ENCODE results near the gene PHF1.

PHF1 gene

DNA sequence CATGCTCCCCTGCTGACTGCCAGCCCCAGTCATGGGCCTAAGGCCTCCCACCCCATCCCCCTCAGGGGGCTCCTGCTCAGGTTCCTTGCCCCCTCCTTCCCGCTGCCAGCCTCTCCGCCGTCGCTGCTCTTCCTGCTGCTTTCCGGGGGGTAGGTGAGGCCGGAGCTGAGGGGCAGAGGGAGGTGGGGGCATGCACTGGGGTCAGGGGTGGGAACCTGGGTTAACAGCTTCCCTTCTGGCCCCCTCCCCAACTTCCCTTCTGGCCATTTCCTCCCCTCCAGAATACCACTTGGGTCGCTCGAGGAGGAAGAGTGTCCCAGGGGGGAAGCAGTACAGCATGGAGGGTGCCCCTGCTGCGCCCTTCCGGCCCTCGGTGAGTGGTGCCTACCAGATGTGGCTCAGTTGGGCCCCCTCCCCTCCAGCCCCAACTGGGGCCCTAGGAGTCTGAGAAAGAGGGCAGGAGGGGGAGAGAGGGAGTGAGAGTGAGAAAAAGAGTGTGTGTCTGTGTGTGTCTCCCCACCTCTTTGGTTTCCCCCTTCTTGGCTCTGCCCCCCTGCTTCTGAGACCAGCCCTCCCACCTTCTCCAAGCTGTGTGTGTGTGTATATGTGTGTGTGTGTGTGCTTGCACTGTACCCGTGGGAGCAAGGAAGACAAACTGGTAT lies 21.2 kb downstream of the PHF1 start:
- DNase-seq (ENCODE audit: low read depth in 1 of 2, low spot score in 1 of 2): peak in 1 of 2 experiments; percentile 39
- peak overlapping the region; percentile 34 for H3K27ac ChIP-seq (replicated peaks)
- no peak overlapping the region for H3K4me3 ChIP-seq (replicated peaks; ENCODE audit: insufficient read depth, low read length)
- no peak for TF ChIP-seq GABPA (IDR thresholded peaks at IDR 0.05; ENCODE audit: low read depth)
- no peak for TF ChIP-seq SPI1 (IDR thresholded peaks at IDR 0.05; ENCODE audit: borderline replicate concordance, low read depth)
- TF ChIP-seq, protein P1, sequence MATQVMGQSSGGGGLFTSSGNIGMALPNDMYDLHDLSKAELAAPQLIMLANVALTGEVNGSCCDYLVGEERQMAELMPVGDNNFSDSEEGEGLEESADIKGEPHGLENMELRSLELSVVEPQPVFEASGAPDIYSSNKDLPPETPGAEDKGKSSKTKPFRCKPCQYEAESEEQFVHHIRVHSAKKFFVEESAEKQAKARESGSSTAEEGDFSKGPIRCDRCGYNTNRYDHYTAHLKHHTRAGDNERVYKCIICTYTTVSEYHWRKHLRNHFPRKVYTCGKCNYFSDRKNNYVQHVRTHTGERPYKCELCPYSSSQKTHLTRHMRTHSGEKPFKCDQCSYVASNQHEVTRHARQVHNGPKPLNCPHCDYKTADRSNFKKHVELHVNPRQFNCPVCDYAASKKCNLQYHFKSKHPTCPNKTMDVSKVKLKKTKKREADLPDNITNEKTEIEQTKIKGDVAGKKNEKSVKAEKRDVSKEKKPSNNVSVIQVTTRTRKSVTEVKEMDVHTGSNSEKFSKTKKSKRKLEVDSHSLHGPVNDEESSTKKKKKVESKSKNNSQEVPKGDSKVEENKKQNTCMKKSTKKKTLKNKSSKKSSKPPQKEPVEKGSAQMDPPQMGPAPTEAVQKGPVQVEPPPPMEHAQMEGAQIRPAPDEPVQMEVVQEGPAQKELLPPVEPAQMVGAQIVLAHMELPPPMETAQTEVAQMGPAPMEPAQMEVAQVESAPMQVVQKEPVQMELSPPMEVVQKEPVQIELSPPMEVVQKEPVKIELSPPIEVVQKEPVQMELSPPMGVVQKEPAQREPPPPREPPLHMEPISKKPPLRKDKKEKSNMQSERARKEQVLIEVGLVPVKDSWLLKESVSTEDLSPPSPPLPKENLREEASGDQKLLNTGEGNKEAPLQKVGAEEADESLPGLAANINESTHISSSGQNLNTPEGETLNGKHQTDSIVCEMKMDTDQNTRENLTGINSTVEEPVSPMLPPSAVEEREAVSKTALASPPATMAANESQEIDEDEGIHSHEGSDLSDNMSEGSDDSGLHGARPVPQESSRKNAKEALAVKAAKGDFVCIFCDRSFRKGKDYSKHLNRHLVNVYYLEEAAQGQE (IDR thresholded peaks at IDR 0.05; ENCODE audit: insufficient replicate concordance, low read depth): no peak
- TF ChIP-seq POLR2AphosphoS5 (IDR thresholded peaks at IDR 0.05; ENCODE audit: low read depth): no peak
- TF ChIP-seq, protein P2, sequence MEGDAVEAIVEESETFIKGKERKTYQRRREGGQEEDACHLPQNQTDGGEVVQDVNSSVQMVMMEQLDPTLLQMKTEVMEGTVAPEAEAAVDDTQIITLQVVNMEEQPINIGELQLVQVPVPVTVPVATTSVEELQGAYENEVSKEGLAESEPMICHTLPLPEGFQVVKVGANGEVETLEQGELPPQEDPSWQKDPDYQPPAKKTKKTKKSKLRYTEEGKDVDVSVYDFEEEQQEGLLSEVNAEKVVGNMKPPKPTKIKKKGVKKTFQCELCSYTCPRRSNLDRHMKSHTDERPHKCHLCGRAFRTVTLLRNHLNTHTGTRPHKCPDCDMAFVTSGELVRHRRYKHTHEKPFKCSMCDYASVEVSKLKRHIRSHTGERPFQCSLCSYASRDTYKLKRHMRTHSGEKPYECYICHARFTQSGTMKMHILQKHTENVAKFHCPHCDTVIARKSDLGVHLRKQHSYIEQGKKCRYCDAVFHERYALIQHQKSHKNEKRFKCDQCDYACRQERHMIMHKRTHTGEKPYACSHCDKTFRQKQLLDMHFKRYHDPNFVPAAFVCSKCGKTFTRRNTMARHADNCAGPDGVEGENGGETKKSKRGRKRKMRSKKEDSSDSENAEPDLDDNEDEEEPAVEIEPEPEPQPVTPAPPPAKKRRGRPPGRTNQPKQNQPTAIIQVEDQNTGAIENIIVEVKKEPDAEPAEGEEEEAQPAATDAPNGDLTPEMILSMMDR (IDR thresholded peaks at IDR 0.05; ENCODE audit: insufficient read depth, low read length): no peak
- no peaks in the 10 kb centered on the region for H3K27me3 ChIP-seq (ENCODE audit: insufficient read depth, poor library complexity, severe bottlenecking)

DNA sequence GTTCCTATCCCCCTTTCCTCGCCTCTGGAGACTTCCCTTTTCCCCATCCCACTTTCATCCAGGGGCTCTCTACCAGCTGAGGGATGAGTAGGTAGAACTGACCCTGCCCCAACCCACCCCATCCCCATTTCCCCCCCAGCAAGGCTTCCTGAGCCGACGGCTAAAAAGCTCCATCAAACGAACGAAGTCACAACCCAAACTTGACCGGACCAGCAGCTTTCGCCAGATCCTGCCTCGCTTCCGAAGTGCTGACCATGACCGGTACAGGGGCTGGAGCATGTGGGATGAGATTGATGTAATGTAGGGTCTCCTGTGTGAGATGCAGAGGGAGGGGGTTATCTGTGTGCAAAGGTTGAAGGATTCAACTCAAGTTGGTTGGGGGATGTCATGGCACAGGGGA lies 21.7 kb downstream of the PHF1 start:
- no peaks in the 10 kb centered on the region for H3K27me3 ChIP-seq (ENCODE audit: insufficient read depth, poor library complexity, severe bottlenecking)
- no peak overlapping the region for H3K4me3 ChIP-seq (replicated peaks; ENCODE audit: insufficient read depth, low read length)
- H3K27ac ChIP-seq (replicated peaks): no peak overlapping the region
- TF ChIP-seq SPI1 (IDR thresholded peaks at IDR 0.05; ENCODE audit: borderline replicate concordance, low read depth): no peak
- TF ChIP-seq, protein P1 (IDR thresholded peaks at IDR 0.05; ENCODE audit: insufficient replicate concordance, low read depth): no peak
- TF ChIP-seq, protein P2 (IDR thresholded peaks at IDR 0.05; ENCODE audit: insufficient read depth, low read length): no peak
- no peak for TF ChIP-seq POLR2AphosphoS5 (IDR thresholded peaks at IDR 0.05; ENCODE audit: low read depth)
- no peak for TF ChIP-seq GABPA (IDR thresholded peaks at IDR 0.05; ENCODE audit: low read depth)
- no peak for DNase-seq (ENCODE audit: low read depth in 1 of 2, low spot score in 1 of 2)

DNA sequence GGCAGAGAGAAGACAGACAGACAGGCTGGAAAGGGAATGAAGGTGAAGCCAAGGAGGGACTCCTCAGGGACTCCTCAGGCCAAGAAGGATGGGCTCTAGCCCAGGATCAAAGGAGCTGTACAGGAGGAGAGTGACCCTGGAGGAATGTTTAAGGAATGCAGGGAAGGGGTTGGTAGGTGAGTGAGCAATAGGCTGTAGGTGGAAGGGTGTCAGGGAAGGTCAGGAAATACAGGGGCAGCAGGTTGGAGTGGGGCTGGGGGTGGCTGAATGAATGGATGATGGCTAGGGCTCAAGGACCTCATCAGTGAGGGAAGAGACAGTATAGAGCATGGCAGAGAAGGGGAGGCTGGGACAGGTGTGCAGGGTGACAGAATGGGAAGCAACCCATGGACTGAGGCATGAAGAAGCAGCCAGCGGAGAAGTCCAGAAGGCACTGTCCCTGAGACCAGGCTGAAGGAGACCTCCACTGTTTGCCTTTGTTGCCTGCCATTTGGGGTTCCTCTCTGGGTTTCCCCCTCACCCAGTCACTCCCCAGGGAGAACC lies 22.3 kb downstream of the PHF1 start:
- Histone ChIP-seq H3K27ac (replicated peaks) (no peak overlapping the region), H3K4me3 (replicated peaks; ENCODE audit: insufficient read depth, low read length) (no peak overlapping the region), H3K27me3 (ENCODE audit: insufficient read depth, poor library complexity, severe bottlenecking) (no peaks in the 10 kb centered on the region)
- no peak for DNase-seq (ENCODE audit: low read depth in 1 of 2, low spot score in 1 of 2)
- no peak for TF ChIP-seq GABPA (IDR thresholded peaks at IDR 0.05; ENCODE audit: low read depth)

DNA sequence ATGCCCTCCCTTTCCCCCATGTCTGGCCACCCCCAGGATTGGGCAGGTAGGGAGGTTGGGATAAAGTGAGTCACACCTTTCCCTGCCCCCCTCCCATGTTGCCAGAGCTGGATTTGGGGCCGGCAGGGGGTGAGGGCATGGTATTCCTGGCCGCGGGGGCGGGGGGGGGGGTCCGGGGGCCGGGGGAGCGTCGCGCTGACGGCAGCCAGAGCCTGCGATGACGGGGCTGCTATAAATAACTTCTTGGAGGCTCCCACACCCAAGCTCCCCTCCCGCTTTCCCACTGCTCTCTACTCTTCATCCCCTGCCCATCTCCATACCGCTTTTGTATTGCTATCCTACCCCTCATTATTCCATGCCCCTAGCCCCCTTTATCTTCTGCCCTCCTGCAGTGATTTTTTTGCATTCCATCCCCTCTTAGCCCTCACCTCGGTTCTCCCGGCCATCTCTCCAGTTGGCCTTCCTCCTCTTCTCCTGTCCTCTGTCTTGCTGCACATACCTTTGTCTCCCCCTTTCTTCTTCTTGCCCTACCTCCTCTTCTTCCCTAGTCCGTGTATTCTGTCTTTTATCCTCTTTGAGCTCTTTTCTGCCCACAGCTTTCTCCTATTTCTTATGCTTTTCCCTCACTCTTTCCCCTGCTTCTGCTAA lies 22.9 kb downstream of the PHF1 start:
- no peak for DNase-seq (ENCODE audit: low read depth in 1 of 2, low spot score in 1 of 2)
- Histone ChIP-seq H3K27me3 (ENCODE audit: insufficient read depth, poor library complexity, severe bottlenecking) (no peaks in the 10 kb centered on the region), H3K27ac (replicated peaks) (no peak overlapping the region), H3K4me3 (replicated peaks; ENCODE audit: insufficient read depth, low read length) (no peak overlapping the region)
- no peak for TF ChIP-seq SPI1 (IDR thresholded peaks at IDR 0.05; ENCODE audit: borderline replicate concordance, low read depth)
- no peak for TF ChIP-seq GABPA (IDR thresholded peaks at IDR 0.05; ENCODE audit: low read depth)
- TF ChIP-seq POLR2AphosphoS5 (IDR thresholded peaks at IDR 0.05; ENCODE audit: low read depth): no peak
- TF ChIP-seq, protein P2 (IDR thresholded peaks at IDR 0.05; ENCODE audit: insufficient read depth, low read length): no peak
- TF ChIP-seq, protein P1 (IDR thresholded peaks at IDR 0.05; ENCODE audit: insufficient replicate concordance, low read depth): no peak
